ENCODE results near the gene TMEM120B.
A peak's percentile ranks its signal among the peaks of the same experiment; 100 is the strongest.
"Not testable (repeated sequence)": the region's sequence is repeated elsewhere in the genome, so short reads cannot be mapped to it uniquely, and the experiment has no call there.

TMEM120B gene

GRCh38 chr12:121775501-121775900, 62.9 kb downstream of the TMEM120B start:
- no peak for DNase-seq (ENCODE audit: low spot score)

- peak; percentile 88 for DNase-seq (ENCODE audit: low spot score)
Measured at GRCh38 chr12:121776190-121777098, 63.9 kb downstream of the TMEM120B start.

- no peak for DNase-seq (ENCODE audit: low spot score)
Measured at GRCh38 chr12:121778567-121779421, 66.2 kb downstream of the TMEM120B start.

GRCh38 chr12:121779422-121779895, 66.9 kb downstream of the TMEM120B start:
- DNase-seq (ENCODE audit: low spot score): no peak

- no peak for DNase-seq (ENCODE audit: low spot score)
Measured at GRCh38 chr12:121780429-121780828, 67.9 kb downstream of the TMEM120B start.

- DNase-seq (ENCODE audit: low spot score): no peak
Measured at GRCh38 chr12:121781484-121781997, 69.0 kb downstream of the TMEM120B start.

- peak; percentile 70 for DNase-seq (ENCODE audit: low spot score)
Measured at GRCh38 chr12:121781998-121782979, 69.7 kb downstream of the TMEM120B start.

GRCh38 chr12:121783766-121784165, 71.2 kb downstream of the TMEM120B start:
- no peak for DNase-seq (ENCODE audit: low spot score)

GRCh38 chr12:121784460-121784859, 71.9 kb downstream of the TMEM120B start:
- peak; percentile 39 for DNase-seq (ENCODE audit: low spot score)

- DNase-seq (ENCODE audit: low spot score): no peak
Measured at GRCh38 chr12:121786440-121786825, 73.9 kb downstream of the TMEM120B start.

- peak; percentile 58 for DNase-seq (ENCODE audit: low spot score)
Measured at GRCh38 chr12:121787063-121788025, 74.8 kb downstream of the TMEM120B start.

- DNase-seq (ENCODE audit: low spot score): no peak
Measured at GRCh38 chr12:121788176-121788818, 75.7 kb downstream of the TMEM120B start.

- peak; percentile 52 for DNase-seq (ENCODE audit: low spot score)
Measured at GRCh38 chr12:121789233-121789781, 76.8 kb downstream of the TMEM120B start.

GRCh38 chr12:121789800-121790728, 77.5 kb downstream of the TMEM120B start:
- DNase-seq (ENCODE audit: low spot score): peak; percentile 95

GRCh38 chr12:121790785-121791184, 78.2 kb downstream of the TMEM120B start:
- not testable (repeated sequence) for DNase-seq (ENCODE audit: low spot score)

GRCh38 chr12:121791671-121792551, 79.4 kb downstream of the TMEM120B start:
- DNase-seq (ENCODE audit: low spot score): peak; percentile 40
